ENCODE data around the gene MLH3. TPM values are rescaled to one million over a fixed set of nuclear protein-coding genes. Genes with fewer than 3 reads are reported as not detected.

MLH3 gene
- polyA plus RNA-seq, 6 donors from 2014 or later, result 6.4 to 17.3 (median 10.5) TPM

DNA sequence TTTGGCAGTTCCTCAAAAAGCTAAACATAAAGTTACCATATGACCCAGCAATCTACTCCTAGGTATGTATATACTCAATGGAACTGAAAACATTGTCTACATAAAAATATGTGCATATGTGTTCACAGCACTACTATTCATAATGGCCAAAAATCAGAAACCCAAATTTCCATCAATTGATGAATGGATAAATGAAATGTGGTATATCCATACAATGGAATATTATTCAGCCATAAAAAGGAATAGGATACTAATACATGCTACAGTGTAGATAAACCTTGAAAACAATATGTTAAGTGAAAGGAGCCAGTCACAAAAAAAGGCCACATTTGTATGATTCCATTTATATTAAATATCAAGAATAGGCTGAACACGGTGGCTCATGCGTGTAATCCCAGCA is 9.2 kb upstream of the MLH3 start:
- Mint-ChIP-seq H3K36me3 (no peaks in the 10 kb centered on the region), H3K4me1 (peaks cover 12 to 23% (median 18%) of the 10 kb centered on the region in 3 donors), H3K9me3 (peaks cover 0 to 2% (median 0%) of the 10 kb centered on the region in 7 donors), H3K27ac (no peak overlapping the region), H3K27me3 (no peaks in the 10 kb centered on the region), H3K4me3 (peak overlapping the region in 1 of 8 donors; percentile 18)
- ATAC-seq (ENCODE audit: low read depth in 2 of 2) (no peak), DNase-seq (no peak)

DNA sequence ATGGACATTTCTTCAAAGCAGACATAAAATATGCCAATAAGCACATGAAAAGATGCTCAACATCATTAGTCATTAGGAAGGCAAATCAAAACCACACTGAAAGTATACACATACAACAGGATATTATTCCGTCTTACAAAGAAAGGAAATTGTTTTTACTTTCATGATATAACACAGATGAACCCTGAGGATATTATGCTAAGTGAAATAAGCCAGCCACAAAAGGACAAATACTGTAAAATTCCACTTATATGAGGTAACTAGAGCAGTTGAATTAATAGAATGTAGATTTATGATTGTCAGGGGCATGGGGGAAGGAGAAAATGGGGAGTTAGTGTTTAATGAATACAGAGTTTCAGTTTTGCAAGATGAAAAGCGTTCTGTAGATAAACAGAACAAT is 8.4 kb upstream of the MLH3 start:
- Mint-ChIP-seq H3K4me3 (peak overlapping the region in 1 of 8 donors; percentile 54), H3K4me1 (peaks cover 12 to 20% (median 18%) of the 10 kb centered on the region in 3 donors), H3K27me3 (no peaks in the 10 kb centered on the region), H3K9me3 (peaks cover 0 to 2% (median 0%) of the 10 kb centered on the region in 7 donors), H3K27ac (no peak overlapping the region), H3K36me3 (no peaks in the 10 kb centered on the region)
- ATAC-seq (ENCODE audit: low read depth in 2 of 2), result no peak
- no peak for DNase-seq

DNA sequence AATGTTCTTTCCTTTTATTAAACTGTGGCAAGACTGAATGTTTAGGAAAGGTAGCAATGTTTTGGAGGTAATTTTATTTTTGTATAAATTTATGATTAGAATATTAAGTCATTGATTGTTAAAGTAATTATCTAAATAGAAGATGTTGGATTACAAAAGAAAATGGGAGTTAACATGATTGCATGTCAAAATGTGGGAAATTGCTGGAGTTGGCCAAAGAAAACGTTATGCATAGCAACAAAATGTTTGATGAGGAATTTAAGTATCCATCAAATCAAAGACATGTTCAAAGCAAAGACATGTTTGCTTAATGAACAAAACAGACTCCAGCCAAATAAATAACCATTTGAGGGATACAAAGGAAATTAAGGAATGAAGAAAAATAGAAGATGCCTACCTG is 3.2 kb upstream of the MLH3 start:
- peak overlapping the region in 1 of 8 donors; percentile 97 for H3K4me3 Mint-ChIP-seq

DNA sequence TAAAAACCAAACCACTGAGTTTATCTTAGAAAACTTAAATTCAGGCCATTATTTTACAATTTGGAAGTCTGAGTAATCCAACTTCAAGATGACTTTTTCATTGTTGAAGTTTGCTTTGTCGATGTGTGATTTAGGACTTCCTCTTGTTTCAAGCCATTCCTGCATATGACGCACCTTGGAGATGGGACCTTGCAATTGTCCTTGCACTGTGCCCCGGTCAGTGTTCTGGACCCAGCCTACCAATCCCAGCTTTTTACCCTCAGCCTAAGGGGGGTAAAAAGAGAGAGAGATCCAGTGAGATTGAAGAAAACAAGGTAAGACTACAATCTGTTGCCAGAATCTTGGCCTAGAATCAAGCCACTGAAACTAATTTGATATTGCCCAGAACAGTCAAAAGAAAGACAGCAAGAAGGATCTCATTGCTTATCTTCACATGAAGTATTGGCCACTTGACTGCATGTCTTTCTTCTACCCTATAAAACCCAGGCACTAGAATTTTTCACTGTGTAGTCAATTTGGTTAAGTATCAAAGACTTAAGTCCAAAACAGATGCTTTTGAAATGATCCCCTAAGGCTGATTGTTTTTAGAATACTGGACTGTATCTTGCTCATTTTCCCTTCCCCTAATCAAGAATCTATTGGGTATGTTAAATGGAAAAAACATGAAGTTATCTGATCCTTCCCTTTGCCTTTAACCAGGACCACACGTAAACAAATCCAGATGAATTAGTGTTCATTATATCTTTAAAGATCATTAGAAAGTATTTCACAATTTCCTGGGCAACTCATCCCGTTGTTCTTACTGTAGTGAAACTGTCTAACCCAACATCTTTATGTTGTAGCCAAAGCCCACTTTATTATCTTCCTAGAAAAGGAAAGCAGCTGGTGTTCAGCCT is 2.4 kb upstream of the MLH3 start:
- no peaks in the 10 kb centered on the region for H3K36me3 Mint-ChIP-seq

More for the DNA sequence above, 3.2 kb upstream of the MLH3 start:
- DNase-seq (no peak), ATAC-seq (ENCODE audit: low read depth in 2 of 2) (no peak)
- Mint-ChIP-seq H3K27ac (no peak overlapping the region), H3K9me3 (no peaks in the 10 kb centered on the region), H3K4me1 (peaks cover 12 to 13% (median 13%) of the 10 kb centered on the region in 3 donors), H3K36me3 (no peaks in the 10 kb centered on the region), H3K27me3 (no peaks in the 10 kb centered on the region)

DNA sequence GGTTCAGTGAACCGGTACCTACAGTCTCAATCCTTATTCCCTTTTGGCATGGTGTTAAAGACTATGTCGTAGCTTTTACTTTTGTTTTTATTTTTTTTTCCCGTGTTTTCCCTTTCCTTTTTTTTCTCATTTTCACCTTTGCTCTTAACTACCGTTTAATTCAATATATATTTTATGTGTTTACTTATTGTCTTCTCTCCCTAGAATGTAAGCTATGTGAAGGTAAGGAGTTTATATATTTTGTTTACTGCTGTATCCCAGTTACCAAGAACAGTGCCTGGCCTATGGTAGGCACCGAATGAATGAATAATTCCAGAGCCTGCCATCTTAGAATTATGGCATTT is 261 bp upstream of the MLH3 start:
- DNase-seq, result no peak
- peak overlapping the region; percentile 88 to 97 (median 94) for H3K4me3 Mint-ChIP-seq
- H3K27me3 Mint-ChIP-seq, result no peaks in the 10 kb centered on the region
- peaks cover 13 to 18% (median 13%) of the 10 kb centered on the region in 3 donors for H3K4me1 Mint-ChIP-seq
- no peaks in the 10 kb centered on the region for H3K36me3 Mint-ChIP-seq
- no peak for ATAC-seq (ENCODE audit: low read depth in 2 of 2)
- H3K27ac Mint-ChIP-seq, result peak overlapping the region; percentile 79 to 95 (median 91)
- no peaks in the 10 kb centered on the region for H3K9me3 Mint-ChIP-seq

More for the DNA sequence above, 2.4 kb upstream of the MLH3 start:
- Mint-ChIP-seq H3K9me3 (no peaks in the 10 kb centered on the region), H3K27me3 (no peaks in the 10 kb centered on the region), H3K4me3 (peak overlapping the region in 3 of 8 donors; percentile 31 to 97 (median 60)), H3K27ac (peak overlapping the region in 1 of 6 donors; percentile 12), H3K4me1 (peaks cover 13 to 15% (median 13%) of the 10 kb centered on the region in 3 donors)
- DNase-seq (no peak), ATAC-seq (ENCODE audit: low read depth in 2 of 2) (no peak)

DNA sequence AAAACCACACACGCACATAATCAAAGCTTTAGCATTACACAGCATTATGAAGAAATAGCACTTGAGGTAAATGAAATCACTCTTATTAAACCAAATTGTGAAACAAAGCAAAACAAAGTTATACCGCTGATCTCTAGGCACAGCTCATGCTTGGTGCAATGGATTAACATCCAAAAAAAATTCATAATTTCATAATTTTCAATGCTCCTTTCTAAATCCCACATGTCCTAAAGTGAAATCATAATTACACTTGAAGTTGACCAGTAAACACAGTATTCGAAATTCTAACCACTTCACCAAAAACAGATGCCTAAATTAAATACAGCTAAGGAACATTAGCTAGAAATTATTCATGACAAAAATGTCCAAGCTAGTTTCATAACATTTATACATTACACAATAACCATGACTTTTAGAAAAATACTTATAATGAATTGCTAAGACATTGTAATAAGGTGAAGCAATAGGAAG is 1.5 kb downstream of the MLH3 start:
- Mint-ChIP-seq H3K9me3 (no peaks in the 10 kb centered on the region), H3K36me3 (no peaks in the 10 kb centered on the region), H3K4me1 (peaks cover 22% of the 10 kb centered on the region in 3 donors), H3K27ac (peak overlapping the region in 2 of 6 donors; percentile 78 to 93), H3K4me3 (peak overlapping the region in 7 of 8 donors; percentile 81 to 97 (median 94)), H3K27me3 (no peaks in the 10 kb centered on the region)
- no peak for DNase-seq
- ATAC-seq (ENCODE audit: low read depth in 2 of 2), result no peak

DNA sequence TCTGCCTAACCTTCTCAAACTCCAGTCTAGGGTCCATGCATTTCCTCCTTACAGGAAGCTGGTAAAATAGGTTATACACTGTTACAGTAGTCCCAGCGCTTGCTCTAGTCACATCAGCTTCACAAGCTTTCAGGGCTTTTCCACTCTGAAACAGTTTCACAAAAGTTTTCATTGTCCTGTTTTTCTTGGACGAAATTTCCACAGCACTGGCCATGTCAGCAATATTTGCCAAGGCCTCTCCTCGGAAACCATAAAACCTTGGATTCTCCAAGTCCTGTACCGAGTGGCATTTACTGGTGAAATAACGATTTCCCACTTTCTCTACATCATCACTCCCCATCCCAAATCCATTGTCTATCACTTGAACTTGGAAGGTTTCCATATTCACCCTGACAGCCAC is 2.1 kb downstream of the MLH3 start:
- peaks cover 22 to 23% (median 22%) of the 10 kb centered on the region in 3 donors for H3K4me1 Mint-ChIP-seq
- no peak overlapping the region for H3K4me3 Mint-ChIP-seq
- no peaks in the 10 kb centered on the region for H3K9me3 Mint-ChIP-seq
- DNase-seq, result no peak
- no peak overlapping the region for H3K27ac Mint-ChIP-seq
- no peak for ATAC-seq (ENCODE audit: low read depth in 2 of 2)
- H3K36me3 Mint-ChIP-seq, result no peaks in the 10 kb centered on the region
- no peaks in the 10 kb centered on the region for H3K27me3 Mint-ChIP-seq

DNA sequence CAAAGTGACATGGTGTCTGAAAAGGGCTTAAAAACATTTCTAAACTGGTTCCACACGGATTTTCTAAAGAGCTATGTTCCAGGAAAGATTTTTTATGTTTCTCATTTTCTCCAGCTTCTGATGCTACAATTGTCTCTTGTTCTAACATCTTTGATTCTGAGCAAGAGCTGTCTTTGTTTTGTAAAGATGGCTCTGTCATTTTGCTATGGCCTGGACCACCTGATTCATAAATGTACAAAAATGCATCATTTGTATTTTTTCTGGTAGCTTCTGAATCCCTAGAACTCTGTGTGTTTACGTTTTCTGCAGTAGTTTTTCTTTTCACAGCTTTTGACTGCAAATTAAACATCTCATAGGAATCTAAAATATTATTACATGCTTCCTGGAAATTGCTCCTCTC is 3.2 kb downstream of the MLH3 start:
- H3K9me3 Mint-ChIP-seq, result no peaks in the 10 kb centered on the region
- DNase-seq, result no peak
- no peaks in the 10 kb centered on the region for H3K27me3 Mint-ChIP-seq
- H3K4me1 Mint-ChIP-seq, result peaks cover 22 to 23% (median 22%) of the 10 kb centered on the region in 3 donors
- H3K4me3 Mint-ChIP-seq, result peak overlapping the region in 1 of 8 donors; percentile 45
- H3K27ac Mint-ChIP-seq, result no peak overlapping the region
- no peaks in the 10 kb centered on the region for H3K36me3 Mint-ChIP-seq
- ATAC-seq (ENCODE audit: low read depth in 2 of 2), result no peak

DNA sequence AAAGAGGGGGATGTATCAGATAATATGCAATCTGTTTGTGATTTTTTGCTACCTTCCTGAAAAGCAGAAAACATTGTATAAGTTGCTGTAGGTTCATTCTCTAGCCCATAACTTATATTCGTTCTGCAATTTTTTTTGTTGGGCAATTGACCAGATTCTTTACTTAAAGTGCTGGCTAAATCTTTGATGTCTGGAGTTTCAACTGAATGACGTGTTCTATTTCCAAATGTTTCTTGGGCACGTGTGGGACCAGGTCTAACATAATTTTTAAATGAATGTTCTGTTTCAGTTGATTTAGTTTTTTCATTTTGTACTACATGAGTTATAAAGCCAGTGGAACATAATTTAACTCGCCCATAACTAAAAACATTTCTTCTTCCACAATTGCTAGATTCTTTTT is 3.8 kb downstream of the MLH3 start:
- Mint-ChIP-seq H3K9me3 (no peaks in the 10 kb centered on the region), H3K4me3 (peak overlapping the region in 1 of 8 donors; percentile 45), H3K36me3 (no peaks in the 10 kb centered on the region), H3K27ac (no peak overlapping the region), H3K4me1 (peaks cover 22 to 23% (median 22%) of the 10 kb centered on the region in 3 donors), H3K27me3 (no peaks in the 10 kb centered on the region)
- no peak for ATAC-seq (ENCODE audit: low read depth in 2 of 2)
- DNase-seq, result no peak

DNA sequence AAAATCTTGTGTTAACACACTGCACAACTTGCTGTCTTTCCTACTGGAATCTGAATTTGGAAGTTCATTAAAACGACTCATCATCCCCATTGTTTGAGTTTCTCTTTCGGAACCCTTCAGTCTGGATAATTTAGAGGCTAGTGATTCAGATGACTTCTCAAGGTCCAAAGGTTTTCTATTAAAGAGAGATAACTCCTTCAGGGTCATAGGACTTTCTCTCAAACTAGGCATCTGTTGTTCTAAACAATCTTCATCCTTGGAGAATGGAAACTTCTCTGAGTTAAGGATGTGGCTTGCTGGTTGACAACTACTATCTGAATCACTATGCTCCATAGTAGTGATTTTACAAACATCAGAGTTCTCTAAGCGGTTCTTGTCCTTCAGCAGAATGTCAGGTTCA is 4.4 kb downstream of the MLH3 start:
- ATAC-seq (ENCODE audit: low read depth in 2 of 2), result no peak
- H3K27ac Mint-ChIP-seq, result peak overlapping the region in 1 of 6 donors; percentile 10
- no peaks in the 10 kb centered on the region for H3K27me3 Mint-ChIP-seq

DNA sequence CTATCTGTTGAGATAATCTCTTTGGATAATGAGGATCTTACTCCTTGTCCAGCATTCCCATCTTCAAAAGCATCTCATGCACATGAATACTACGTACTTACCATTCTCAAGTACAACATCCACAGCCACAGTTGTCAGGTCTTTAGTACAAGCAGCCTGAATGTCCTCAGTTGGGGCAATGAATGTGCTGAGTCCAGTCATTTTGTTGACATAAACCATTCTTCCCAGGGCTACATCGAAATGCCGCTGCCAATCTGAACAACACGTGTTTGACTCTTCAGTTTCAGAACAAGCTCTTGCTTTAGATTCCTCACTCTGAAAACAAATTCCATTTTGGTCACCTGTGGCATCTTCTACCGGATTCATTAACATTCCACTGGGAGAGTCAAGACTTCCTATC is 5.0 kb downstream of the MLH3 start:
- Mint-ChIP-seq H3K4me1 (peaks cover 19 to 23% (median 20%) of the 10 kb centered on the region in 3 donors), H3K27me3 (no peaks in the 10 kb centered on the region), H3K9me3 (no peaks in the 10 kb centered on the region), H3K36me3 (no peaks in the 10 kb centered on the region), H3K27ac (no peak overlapping the region), H3K4me3 (no peak overlapping the region)
- ATAC-seq (ENCODE audit: low read depth in 2 of 2) (no peak), DNase-seq (no peak)

More for the DNA sequence above, 4.4 kb downstream of the MLH3 start:
- H3K4me3 Mint-ChIP-seq, result no peak overlapping the region
- H3K36me3 Mint-ChIP-seq, result no peaks in the 10 kb centered on the region
- H3K4me1 Mint-ChIP-seq, result peaks cover 22 to 26% (median 22%) of the 10 kb centered on the region in 3 donors
- no peaks in the 10 kb centered on the region for H3K9me3 Mint-ChIP-seq
- no peak for DNase-seq

DNA sequence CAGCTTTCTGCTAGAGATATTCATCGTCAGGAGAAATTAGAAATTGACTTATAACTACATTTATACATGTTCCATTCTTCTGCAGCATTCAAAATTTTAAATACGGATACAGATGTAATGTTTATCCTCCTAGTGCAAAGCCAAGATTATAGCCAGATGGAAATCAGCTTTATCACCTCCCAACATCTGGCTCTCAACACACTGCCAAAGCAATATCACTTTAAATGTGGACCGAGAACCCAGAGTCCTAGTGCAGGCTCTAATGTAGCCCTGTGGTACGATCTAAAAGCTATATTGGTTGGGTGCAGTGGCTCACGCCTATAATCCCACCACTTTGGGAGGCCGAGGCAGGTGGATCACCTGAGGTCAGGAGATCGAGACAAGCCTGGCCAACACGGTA is 6.5 kb downstream of the MLH3 start:
- ATAC-seq (ENCODE audit: low read depth in 2 of 2) (no peak), DNase-seq (no peak)
- no peak overlapping the region for H3K27ac Mint-ChIP-seq
- H3K4me3 Mint-ChIP-seq, result no peak overlapping the region
- H3K27me3 Mint-ChIP-seq, result no peaks in the 10 kb centered on the region
- peaks cover 9 to 13% (median 11%) of the 10 kb centered on the region in 3 donors for H3K4me1 Mint-ChIP-seq
- no peaks in the 10 kb centered on the region for H3K9me3 Mint-ChIP-seq
- H3K36me3 Mint-ChIP-seq, result no peaks in the 10 kb centered on the region

DNA sequence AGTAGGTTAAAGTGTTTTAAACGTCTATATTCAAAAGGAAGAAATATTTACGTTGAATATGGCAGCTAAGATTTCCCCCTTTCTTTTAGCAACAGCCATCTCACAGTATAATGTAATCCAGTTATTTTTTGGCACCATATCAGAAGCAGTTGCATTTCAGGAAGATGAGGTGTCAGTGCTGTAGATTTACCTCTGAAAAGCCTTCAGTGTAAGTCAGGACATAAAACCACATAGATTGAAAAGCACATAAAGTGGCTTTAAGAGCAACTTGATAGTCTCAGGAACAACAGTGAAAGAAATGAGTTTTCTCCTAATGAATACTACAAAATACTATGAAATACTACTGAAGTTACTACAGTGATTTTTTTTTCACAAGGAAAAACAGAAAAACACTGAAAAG is 6.9 kb downstream of the MLH3 start:
- H3K4me3 Mint-ChIP-seq, result no peak overlapping the region
- no peaks in the 10 kb centered on the region for H3K9me3 Mint-ChIP-seq
- H3K27me3 Mint-ChIP-seq, result no peaks in the 10 kb centered on the region
- H3K4me1 Mint-ChIP-seq, result peaks cover 9 to 13% (median 9%) of the 10 kb centered on the region in 3 donors
- no peak overlapping the region for H3K27ac Mint-ChIP-seq
- no peaks in the 10 kb centered on the region for H3K36me3 Mint-ChIP-seq
- DNase-seq, result no peak
- ATAC-seq (ENCODE audit: low read depth in 2 of 2), result no peak

DNA sequence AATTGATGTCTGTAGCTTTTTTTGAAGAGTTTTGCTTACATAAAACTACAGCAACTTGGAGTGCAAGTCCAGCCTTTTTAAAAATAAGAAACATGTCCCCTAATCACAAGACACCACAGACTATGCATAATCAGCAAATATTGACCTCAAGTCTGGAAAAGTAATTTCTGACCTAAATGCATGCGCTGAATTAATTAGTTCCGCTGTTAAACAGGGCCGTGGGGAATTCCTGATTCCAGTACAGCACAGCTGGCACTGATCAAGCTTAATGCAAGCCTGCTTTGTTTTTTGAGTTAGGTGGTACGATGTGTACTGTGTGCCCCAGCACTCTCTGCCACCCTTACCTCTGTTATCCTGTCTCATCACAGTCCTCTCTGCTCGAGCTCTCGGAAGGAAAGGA is 9.2 kb downstream of the MLH3 start:
- Mint-ChIP-seq H3K36me3 (peaks cover 4 to 7% of the 10 kb centered on the region in 2 donors), H3K27me3 (no peaks in the 10 kb centered on the region), H3K4me1 (peaks cover 4 to 13% (median 9%) of the 10 kb centered on the region in 3 donors), H3K4me3 (no peak overlapping the region), H3K27ac (no peak overlapping the region), H3K9me3 (no peaks in the 10 kb centered on the region)
- no peak for DNase-seq
- ATAC-seq (ENCODE audit: low read depth in 2 of 2), result no peak

Data from naive B cell (primary cell).